ENCODE results near the gene DNAH9.

DNA sequence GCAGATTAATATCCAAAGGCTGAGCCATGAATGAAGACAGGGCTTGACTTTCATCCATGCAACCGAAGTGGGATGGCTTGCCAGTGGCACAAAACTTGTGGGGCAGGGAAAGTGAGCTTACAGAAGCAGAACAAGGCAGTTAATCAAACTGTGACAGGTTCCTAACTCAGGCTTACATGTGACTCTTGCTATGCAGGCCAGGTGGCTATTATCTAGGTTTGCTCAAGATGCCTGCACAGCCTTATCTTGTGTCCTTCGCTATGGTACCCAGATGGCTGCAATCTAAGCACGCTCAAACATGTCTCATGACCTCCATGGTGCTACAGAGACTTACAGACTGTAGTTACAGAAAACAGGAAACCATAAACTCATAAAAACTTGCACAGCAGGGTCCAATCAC, 8.6 kb upstream of the DNAH9 start:
- TF ChIP-seq, protein P1, sequence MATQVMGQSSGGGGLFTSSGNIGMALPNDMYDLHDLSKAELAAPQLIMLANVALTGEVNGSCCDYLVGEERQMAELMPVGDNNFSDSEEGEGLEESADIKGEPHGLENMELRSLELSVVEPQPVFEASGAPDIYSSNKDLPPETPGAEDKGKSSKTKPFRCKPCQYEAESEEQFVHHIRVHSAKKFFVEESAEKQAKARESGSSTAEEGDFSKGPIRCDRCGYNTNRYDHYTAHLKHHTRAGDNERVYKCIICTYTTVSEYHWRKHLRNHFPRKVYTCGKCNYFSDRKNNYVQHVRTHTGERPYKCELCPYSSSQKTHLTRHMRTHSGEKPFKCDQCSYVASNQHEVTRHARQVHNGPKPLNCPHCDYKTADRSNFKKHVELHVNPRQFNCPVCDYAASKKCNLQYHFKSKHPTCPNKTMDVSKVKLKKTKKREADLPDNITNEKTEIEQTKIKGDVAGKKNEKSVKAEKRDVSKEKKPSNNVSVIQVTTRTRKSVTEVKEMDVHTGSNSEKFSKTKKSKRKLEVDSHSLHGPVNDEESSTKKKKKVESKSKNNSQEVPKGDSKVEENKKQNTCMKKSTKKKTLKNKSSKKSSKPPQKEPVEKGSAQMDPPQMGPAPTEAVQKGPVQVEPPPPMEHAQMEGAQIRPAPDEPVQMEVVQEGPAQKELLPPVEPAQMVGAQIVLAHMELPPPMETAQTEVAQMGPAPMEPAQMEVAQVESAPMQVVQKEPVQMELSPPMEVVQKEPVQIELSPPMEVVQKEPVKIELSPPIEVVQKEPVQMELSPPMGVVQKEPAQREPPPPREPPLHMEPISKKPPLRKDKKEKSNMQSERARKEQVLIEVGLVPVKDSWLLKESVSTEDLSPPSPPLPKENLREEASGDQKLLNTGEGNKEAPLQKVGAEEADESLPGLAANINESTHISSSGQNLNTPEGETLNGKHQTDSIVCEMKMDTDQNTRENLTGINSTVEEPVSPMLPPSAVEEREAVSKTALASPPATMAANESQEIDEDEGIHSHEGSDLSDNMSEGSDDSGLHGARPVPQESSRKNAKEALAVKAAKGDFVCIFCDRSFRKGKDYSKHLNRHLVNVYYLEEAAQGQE (IDR thresholded peaks at IDR 0.05; ENCODE audit: insufficient replicate concordance, low read depth): no peak
- TF ChIP-seq CTCF (IDR thresholded peaks at IDR 0.05; ENCODE audit: insufficient read depth, low read length): no peak
- TF ChIP-seq POLR2AphosphoS5 (IDR thresholded peaks at IDR 0.05; ENCODE audit: low read depth): no peak
- no peak for TF ChIP-seq GABPA (IDR thresholded peaks at IDR 0.05; ENCODE audit: low read depth)
